Endothelial cell of hepatic sinusoid (primary cell): ENCODE results near the gene KIRREL3.

Source experiments
- in situ Hi-C: cut with HindIII; loops from 2 replicates; pipeline ENCODE4 v1.10.0; 2017; ENCODE audit warnings: low sequenced_read_pairs

Gene KIRREL3

DNA sequence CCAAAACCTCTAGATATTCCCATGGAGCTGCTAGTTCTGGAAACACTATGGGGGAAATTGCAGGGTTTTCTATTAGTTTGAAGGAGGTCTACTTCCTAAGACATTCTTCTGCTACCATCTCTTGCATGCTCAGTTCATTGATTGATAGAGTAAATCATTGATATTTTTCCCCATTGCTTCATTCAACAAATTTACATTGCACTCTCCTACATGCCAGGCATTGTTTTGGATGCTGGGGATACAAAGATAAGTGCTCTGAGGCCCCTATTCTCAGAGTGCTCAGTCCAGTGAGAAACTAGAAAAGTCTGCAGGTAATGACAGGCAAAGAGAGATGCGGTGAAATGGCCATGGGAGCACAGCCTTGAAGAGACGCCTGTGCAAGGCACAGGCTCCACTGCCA is 313.1 kb downstream of the KIRREL3 start:
- in situ Hi-C loops: no loop called here

DNA sequence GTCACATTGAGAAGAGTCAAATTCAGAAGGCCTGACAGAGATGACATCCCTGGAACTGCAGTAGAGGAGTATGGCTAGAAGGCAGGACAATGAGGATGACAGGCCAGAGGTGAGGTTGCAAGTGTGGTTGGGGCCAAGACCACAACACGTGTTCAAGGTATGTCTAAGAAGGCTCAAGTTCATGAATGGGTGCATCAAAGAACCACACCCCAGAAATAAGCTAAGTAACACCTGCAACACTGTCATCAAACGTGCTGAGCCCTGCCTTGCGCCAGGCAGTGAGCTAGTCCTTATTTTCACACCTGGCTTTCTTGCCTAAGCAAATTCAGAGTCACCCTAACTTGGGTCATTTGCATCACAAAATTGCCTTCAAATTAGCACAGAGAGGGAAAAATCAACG is 313.6 kb downstream of the KIRREL3 start:
- in situ Hi-C loops: no loop called here

GRCh38 chr11:126683766-126684728 is 316.5 kb downstream of the KIRREL3 start:
- in situ Hi-C loops: no loop called here

GRCh38 chr11:126682590-126682989 is 318.0 kb downstream of the KIRREL3 start:
- in situ Hi-C loops: no loop called here

GRCh38 chr11:126680700-126681099 is 319.9 kb downstream of the KIRREL3 start:
- in situ Hi-C loops: no loop called here

GRCh38 chr11:126680131-126680530 is 320.4 kb downstream of the KIRREL3 start:
- in situ Hi-C loops: no loop called here

DNA sequence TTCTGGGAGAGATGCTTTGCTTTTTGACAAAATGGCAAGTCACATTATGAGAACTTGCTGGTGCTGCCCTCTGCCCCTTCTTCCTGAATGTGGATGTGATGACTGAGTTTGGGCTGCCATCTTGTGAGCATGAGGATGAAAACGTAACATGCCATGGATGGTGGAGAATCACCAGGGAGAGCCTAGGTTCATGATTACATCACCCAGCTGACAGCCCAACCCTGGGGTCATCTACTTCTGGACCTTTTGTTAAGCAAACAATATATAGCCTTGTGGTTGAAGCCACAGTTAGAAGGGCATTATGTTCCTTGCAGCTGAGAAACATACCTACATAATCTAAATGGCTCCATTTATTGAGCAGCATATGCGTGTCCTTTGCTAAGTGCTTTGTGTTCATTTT is 321.5 kb downstream of the KIRREL3 start:
- in situ Hi-C loops: no loop called here

DNA sequence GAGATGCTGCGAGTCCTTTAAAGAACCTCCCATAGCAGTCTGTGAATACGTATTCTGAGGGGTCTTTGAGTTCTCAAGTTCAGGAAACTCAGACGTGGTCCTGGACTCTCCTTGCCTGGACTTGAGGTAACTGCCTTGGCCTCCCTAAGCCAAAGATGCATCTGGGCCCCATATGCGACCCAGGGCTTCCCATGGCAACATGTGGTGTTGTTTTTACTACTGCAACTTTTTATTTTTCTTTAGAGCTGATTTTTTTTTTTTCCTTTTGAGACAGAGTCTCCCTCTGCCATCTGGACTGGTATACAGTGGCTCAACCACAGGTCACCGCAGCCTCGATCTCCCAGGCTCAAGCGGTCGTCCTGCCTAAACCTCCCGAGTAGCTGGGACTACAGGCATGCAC is 324.0 kb downstream of the KIRREL3 start:
- in situ Hi-C loops: no loop called here

GRCh38 chr11:126673319-126673718 is 327.3 kb downstream of the KIRREL3 start:
- in situ Hi-C loops: no loop called here

- in situ Hi-C loops: no loop called here
Observed at GRCh38 chr11:126669416-126669815, 331.2 kb downstream of the KIRREL3 start.

DNA sequence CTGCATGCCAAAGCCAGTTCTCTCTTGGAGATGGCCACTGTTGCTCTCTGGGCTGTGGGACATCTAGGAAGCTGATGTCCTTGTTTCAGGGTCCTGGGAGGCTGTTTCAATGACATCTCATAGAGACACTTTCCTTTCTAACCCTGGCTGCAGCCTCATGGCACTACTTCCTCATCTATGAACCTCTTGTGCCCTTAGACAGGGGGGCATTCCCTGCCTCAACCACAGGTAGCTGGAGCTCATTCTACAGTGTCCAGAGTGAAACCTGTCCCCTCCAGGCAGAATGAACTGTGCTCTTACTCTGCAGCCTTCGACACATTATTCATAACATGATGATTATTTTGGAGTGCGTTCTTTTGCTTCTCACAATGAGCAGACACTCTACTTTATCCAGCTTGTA is 335.9 kb downstream of the KIRREL3 start:
- in situ Hi-C loops: no loop called here

DNA sequence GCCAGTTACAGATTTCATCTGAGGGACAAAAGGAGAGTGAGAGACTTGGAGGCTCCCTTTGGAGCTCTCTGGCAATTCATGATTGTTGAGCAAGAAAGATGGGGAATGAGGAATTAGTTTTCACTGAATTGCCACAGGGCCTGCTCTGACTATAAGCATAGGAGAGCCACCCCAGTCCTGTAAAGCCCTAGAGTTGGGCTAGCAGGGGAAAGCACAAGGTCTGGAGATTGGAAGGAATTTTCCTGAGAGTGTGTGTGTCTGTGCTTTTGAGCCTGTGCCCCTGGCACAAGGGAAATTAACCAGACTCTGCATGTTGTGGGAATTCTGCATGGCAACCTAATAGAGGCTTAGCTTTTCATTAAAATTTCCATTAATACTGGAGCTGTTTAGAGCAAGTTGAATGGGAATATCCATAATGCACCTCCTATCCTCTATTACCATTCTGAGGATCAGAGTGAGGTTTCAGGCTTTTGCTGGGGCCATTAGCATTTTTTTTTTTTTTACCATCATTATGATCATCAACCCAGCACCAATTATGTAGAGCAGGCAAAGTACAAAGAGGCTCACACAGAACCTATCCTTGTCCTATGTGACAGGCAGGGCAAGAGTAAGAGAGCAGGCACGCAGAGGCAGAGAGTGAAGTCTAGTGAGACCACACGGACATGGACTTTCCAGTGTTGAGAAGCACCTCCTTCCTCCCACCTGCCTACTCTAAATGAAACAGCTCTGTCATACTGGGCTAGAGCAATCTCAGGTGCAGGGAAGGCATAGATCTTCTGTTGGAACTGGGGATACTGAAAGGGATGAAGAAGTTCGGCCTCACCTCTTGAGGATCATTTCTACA is 336.6 kb downstream of the KIRREL3 start:
- in situ Hi-C loops: no loop called here

DNA sequence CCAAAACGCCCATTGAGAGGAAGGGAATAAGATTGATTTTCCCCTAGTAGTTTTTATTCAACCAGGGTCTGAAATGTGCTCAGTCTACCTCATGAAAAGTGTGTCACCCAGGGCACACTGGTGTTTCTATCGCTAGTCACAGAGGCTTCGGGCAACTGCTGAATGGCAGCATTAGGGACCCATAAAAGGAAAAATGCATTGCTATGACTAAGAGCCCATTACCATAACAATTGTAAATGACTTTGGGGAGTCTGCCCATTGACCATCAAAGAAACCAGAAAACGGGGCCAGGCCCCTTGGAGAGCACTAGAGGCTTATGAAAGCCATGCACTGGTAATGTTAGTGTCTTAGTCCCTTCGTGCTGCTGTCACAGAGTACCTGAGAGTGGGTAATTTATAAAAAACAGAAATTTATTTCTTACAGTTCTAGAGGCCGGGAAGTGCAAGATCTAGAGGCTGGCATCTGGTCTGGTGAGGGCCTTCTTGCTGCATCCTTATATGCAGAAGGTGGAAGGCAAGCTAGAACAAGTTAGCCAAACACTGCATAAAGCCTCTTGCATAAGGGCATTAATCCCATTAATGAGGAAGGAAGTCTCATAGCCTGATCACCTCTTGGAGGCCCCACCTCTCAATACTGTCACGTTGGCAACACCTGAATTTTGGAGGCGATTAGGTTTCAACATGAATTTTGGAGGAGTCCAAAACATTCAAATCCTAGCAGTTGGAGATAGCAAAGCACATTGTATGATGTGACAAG is 338.4 kb downstream of the KIRREL3 start:
- in situ Hi-C loops: no loop called here

- in situ Hi-C loops: no loop called here
Observed at GRCh38 chr11:126660761-126661425, 339.7 kb downstream of the KIRREL3 start.

- in situ Hi-C loops: no loop called here
Observed at GRCh38 chr11:126660321-126660720, 340.2 kb downstream of the KIRREL3 start.

- in situ Hi-C loops: no loop called here
Observed at GRCh38 chr11:126658306-126659056, 342.1 kb downstream of the KIRREL3 start.

- in situ Hi-C loops: no loop called here
Observed at GRCh38 chr11:126655807-126656128, 344.8 kb downstream of the KIRREL3 start.

GRCh38 chr11:126654886-126655806 is 345.4 kb downstream of the KIRREL3 start:
- in situ Hi-C loops: no loop called here

DNA sequence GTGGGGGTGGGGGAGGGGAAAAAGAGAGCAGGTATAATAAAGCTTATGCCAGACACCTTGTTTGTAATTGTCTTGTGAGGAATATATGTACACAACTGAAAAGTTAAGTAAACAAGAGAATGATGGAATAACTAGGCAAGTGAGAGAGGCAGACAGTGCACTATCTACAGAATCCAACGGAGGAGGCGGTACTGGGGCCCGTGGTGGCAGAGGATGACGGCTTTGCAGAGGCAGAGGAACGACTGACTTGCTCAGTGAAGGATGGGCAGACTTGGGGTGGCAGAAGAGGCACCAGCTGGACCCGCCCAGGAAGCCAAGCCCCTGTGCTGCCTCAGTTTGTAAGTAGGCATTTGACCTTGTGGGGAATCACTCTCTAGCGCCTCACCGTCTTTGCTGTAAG is 347.5 kb downstream of the KIRREL3 start:
- in situ Hi-C loops: no loop called here
